ENCODE data around the gene PLOD3.

PLOD3 gene

GRCh38 chr7:101163279-101164070 is 53.9 kb downstream of the PLOD3 start:
- peak in 1 of 2 experiments; percentile 40 for DNase-seq

- peak in 1 of 2 experiments; percentile 47 for DNase-seq
Observed at GRCh38 chr7:101162551-101163278, 54.7 kb downstream of the PLOD3 start.

- DNase-seq, result no peak
Observed at GRCh38 chr7:101161692-101162471, 55.5 kb downstream of the PLOD3 start.

GRCh38 chr7:101160910-101161309 is 56.5 kb downstream of the PLOD3 start:
- no peak for DNase-seq

GRCh38 chr7:101159696-101160674 is 57.4 kb downstream of the PLOD3 start:
- no peak for DNase-seq

GRCh38 chr7:101156866-101157589 is 60.4 kb downstream of the PLOD3 start:
- no peak for DNase-seq

- DNase-seq, result no peak
Observed at GRCh38 chr7:101156277-101156676, 61.1 kb downstream of the PLOD3 start.
